ENCODE results near the gene NUP42.

GRCh38 chr7:23242321-23242720, 60.5 kb downstream of the NUP42 start:
- TF ChIP-seq, protein P1, sequence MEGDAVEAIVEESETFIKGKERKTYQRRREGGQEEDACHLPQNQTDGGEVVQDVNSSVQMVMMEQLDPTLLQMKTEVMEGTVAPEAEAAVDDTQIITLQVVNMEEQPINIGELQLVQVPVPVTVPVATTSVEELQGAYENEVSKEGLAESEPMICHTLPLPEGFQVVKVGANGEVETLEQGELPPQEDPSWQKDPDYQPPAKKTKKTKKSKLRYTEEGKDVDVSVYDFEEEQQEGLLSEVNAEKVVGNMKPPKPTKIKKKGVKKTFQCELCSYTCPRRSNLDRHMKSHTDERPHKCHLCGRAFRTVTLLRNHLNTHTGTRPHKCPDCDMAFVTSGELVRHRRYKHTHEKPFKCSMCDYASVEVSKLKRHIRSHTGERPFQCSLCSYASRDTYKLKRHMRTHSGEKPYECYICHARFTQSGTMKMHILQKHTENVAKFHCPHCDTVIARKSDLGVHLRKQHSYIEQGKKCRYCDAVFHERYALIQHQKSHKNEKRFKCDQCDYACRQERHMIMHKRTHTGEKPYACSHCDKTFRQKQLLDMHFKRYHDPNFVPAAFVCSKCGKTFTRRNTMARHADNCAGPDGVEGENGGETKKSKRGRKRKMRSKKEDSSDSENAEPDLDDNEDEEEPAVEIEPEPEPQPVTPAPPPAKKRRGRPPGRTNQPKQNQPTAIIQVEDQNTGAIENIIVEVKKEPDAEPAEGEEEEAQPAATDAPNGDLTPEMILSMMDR (IDR thresholded peaks at IDR 0.05; ENCODE audit: low read length), result no peak
- no peak for TF ChIP-seq EZH2 (optimal IDR thresholded peaks at IDR 0.05; ENCODE audit: low read depth, low read length)

Data from MM.1S (cell line).